ENCODE data around the gene PRDM16.

DNA sequence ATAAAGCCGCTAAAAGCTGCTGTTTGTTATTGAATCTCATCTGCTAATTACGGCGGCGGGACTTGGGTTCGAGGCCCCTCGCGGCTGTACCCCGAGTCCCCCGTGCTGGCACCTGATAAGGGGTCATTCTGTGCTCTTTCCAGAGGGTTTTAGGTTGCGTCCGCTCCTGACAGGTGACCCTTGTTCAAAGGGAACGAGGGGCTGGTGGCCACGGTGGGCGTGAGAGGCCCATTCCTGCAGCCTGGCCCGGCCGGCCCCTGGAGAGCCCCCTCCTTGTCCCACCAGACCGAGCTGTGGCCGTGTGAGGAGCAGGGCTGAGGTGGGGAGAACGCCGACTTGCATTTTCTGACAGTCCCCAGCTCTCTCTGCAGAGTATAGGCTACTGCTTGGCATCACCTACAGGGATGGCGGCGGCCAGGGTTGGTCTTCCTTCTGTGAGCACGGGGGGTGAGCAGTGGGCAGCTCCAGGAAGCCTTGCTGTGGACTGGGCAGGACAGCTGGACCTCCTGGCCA is 12.2 kb downstream of the PRDM16 start:
- TF ChIP-seq, protein P1, sequence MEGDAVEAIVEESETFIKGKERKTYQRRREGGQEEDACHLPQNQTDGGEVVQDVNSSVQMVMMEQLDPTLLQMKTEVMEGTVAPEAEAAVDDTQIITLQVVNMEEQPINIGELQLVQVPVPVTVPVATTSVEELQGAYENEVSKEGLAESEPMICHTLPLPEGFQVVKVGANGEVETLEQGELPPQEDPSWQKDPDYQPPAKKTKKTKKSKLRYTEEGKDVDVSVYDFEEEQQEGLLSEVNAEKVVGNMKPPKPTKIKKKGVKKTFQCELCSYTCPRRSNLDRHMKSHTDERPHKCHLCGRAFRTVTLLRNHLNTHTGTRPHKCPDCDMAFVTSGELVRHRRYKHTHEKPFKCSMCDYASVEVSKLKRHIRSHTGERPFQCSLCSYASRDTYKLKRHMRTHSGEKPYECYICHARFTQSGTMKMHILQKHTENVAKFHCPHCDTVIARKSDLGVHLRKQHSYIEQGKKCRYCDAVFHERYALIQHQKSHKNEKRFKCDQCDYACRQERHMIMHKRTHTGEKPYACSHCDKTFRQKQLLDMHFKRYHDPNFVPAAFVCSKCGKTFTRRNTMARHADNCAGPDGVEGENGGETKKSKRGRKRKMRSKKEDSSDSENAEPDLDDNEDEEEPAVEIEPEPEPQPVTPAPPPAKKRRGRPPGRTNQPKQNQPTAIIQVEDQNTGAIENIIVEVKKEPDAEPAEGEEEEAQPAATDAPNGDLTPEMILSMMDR (conservative IDR thresholded peaks at IDR 0.05; ENCODE audit: low read depth, low read length) = no peak
- TF ChIP-seq MXI1 (IDR thresholded peaks at IDR 0.05; ENCODE audit: borderline replicate concordance, low read depth, low read length) (no peak), MAZ (IDR thresholded peaks at IDR 0.05; ENCODE audit: borderline replicate concordance, low read depth, low read length) (no peak), RAD21 (IDR thresholded peaks at IDR 0.05; ENCODE audit: low read length) (no peak), FOS (IDR thresholded peaks at IDR 0.05; ENCODE audit: low read depth, low read length) (no peak), POLR2A (IDR thresholded peaks at IDR 0.05; ENCODE audit: low read depth, low read length) (no peak), RFX5 (IDR thresholded peaks at IDR 0.05; ENCODE audit: low read depth, low read length) (no peak), RCOR1 (IDR thresholded peaks at IDR 0.05; ENCODE audit: insufficient replicate concordance, low read length) (no peak), CEBPB (IDR thresholded peaks at IDR 0.05; ENCODE audit: low read depth, low read length) (no peak), ELK1 (IDR thresholded peaks at IDR 0.05; ENCODE audit: borderline replicate concordance, low read depth, low read length) (no peak), MAFK (IDR thresholded peaks at IDR 0.05; ENCODE audit: low read depth, low read length) (no peak)
